Choroid plexus epithelial cell (primary cell): ENCODE measurements around the gene TMTC2.

Source experiments
- DNase-seq: peaks from one replicate; pipeline ENCODE4 v3.0.0-alpha.2; 2010; ENCODE audit warnings: low read depth
- H3K4me3 ChIP-seq: 2 replicates; pipeline ENCODE4 v1.5.1; 2011; ENCODE audit warnings: low read depth, mild to moderate bottlenecking, control low read depth, low read length, moderate library complexity
- CTCF ChIP-seq: conservative IDR thresholded peaks from 2 replicates; pipeline ENCODE4 v1.5.1; 2011; ENCODE audit warnings: low read depth, mild to moderate bottlenecking, control low read depth, inconsistent platforms, low read length, moderate library complexity

Gene TMTC2

GRCh38 chr12:82954572-82954971, 267.9 kb downstream of the TMTC2 start:
- DNase-seq, result no peak
- no peak overlapping the region for H3K4me3 ChIP-seq
- TF ChIP-seq CTCF, result no peak

GRCh38 chr12:82955043-82955442, 268.3 kb downstream of the TMTC2 start:
- TF ChIP-seq CTCF, result no peak
- no peak overlapping the region for H3K4me3 ChIP-seq
- no peak for DNase-seq

GRCh38 chr12:82958966-82959365, 272.3 kb downstream of the TMTC2 start:
- no peak for DNase-seq
- TF ChIP-seq CTCF, result no peak
- no peak overlapping the region for H3K4me3 ChIP-seq

- DNase-seq, result no peak
- H3K4me3 ChIP-seq, result no peak overlapping the region
- TF ChIP-seq CTCF, result no peak
These were observed 273.1 kb downstream of the TMTC2 start for GRCh38 chr12:82959821-82960220.

DNA sequence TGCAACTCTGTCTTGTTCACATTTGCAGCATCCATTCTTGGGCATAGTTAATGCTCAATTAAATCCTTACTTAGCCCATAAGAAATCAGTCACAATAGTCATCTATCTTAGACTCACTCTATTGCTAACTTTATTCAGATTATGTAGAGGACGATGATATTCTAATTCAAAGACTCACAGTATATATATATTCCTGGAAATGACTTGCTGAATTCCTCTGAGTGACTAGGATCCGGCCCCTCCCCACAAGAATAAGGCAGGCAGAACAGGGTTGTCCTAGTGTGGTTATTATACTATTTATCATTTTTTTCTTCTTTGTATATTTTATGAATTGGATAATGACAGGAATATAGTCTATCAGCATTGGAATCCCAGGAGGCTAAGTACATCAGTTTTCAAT, 275.1 kb downstream of the TMTC2 start:
- DNase-seq, result no peak
- TF ChIP-seq CTCF, result no peak

GRCh38 chr12:82963956-82964355, 277.2 kb downstream of the TMTC2 start:
- H3K4me3 ChIP-seq, result no peak overlapping the region
- no peak for TF ChIP-seq CTCF
- peak; percentile 47 for DNase-seq

More for the DNA sequence above, 275.1 kb downstream of the TMTC2 start:
- H3K4me3 ChIP-seq, result no peak overlapping the region

DNA sequence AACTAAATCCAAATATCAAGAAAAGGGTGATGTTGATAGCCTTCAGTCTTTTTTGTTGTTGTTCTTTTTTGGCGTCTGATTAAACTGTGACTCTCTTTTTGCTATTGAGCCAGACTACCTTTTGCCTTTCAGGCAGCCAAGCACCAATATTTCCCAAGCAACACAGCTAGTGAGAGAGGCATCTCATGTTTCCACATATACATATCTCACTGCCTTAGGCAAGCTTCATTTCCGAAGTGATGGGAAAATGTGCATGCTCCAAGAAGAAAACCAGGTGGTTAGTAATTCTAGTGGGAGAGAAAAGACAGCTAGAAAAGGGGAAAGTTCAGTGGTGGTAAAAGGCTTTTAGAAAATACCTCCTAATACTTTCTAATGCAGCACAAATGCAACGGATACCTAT, 277.7 kb downstream of the TMTC2 start:
- no peak for TF ChIP-seq CTCF
- no peak overlapping the region for H3K4me3 ChIP-seq
- DNase-seq, result peak; percentile 30
